Thyroid gland (tissue), 4 donors: ENCODE results near the gene STAMBPL1. TPM values are rescaled to one million over a fixed set of nuclear protein-coding genes. Genes with fewer than 3 reads are reported as not detected.
A peak's percentile ranks its signal among the peaks of the same experiment; 100 is the strongest.

Experiments used
- DNase-seq, 2 donors: peaks; one replicate each; pipeline ENCODE4 v3.0.0-alpha.2; 2019
- H3K27ac ChIP-seq, 3 donors: fragments of 200-600 bp; sonication (generic); 1 replicate in 2 of 3; 2 replicates in 1 of 3; pipeline ENCODE4 v1.5.1; 2016 to 2019; ENCODE audit warnings: mild to moderate bottlenecking in 1 of 3, moderate library complexity in 1 of 3
- H3K27me3 ChIP-seq: fragments of 200-600 bp; sonication (generic); one replicate; pipeline ENCODE4 v1.5.1; 2019
- H3K36me3 ChIP-seq, 2 donors: fragments of 200-600 bp; sonication (generic); one replicate each; pipeline ENCODE4 v1.5.1; 2016 to 2019
- H3K4me1 ChIP-seq, 2 donors: fragments of 200-600 bp; sonication (generic); one replicate each; pipeline ENCODE4 v1.5.1; 2017 to 2019
- H3K4me3 ChIP-seq, 3 donors: fragments of 200-600 bp; sonication (generic); replicated peaks in 1 of 3; 1 replicate in 2 of 3; 2 replicates in 1 of 3; pipeline ENCODE4 v1.5.1; 2016; ENCODE audit warnings: mild to moderate bottlenecking in 1 of 3
- H3K9me3 ChIP-seq: fragments of 200-600 bp; sonication (generic); one replicate; pipeline ENCODE4 v1.5.1; 2017
- POLR2A ChIP-seq, 2 donors: fragments of 450-650 bp; IDR thresholded peaks; one replicate each; pipeline ENCODE4 v1.6.1; 2017; ENCODE audit warnings: antibody characterized with exemption in 2 of 2, mild to moderate bottlenecking in 2 of 2, moderate library complexity in 1 of 2
- WGBS, 2 donors: methylation state at CpG; one replicate each; pipeline ENCODE4 v1.1.5; 2017; 5-methylcytosine and 5-hydroxymethylcytosine counted together
- intact Hi-C: fragments of 100-400 bp; cut with DNase I; formaldehyde crosslinking; loops from one replicate; pipeline ENCODE4 v1.15.1; 2023
- total RNA-seq, 4 donors: library from RNA; depleted of rRNA; stranded (reverse); fragments of >200 nt; gene quantifications; one replicate each; pipeline ENCODE4 v1.2.3, GENCODE V29; 2016
- TF ChIP-seq, protein P1 (sequence below), 6 experiments: fragments of 200-600 bp in 3 of 6; fragments of 450-650 bp in 3 of 6; sonication (generic) in 3 of 6; IDR thresholded peaks; one replicate each; pipeline ENCODE4 v1.5.1; 2016 to 2019; ENCODE audit warnings: antibody characterized with exemption in 6 of 6, mild to moderate bottlenecking in 2 of 6, inconsistent platforms in 1 of 6, moderate library complexity in 1 of 6

The STAMBPL1 gene
- total RNA-seq, 4 donors from 2014 or later, result 0.63 to 6.2 (median 5.7) TPM

GRCh38 chr10:88938039-88938438 lies 58.0 kb downstream of the STAMBPL1 start:
- intact Hi-C loops, result no loop called here
- no peak for DNase-seq
- Histone ChIP-seq H3K9me3 (no peaks in the 10 kb centered on the region), H3K27me3 (no peaks in the 10 kb centered on the region), H3K36me3 (no peaks in the 10 kb centered on the region), H3K4me1 (peaks cover 16 to 20% of the 10 kb centered on the region in 2 donors), H3K27ac (peak overlapping the region; percentile 58 to 93 (median 80)), H3K4me3 (no peak overlapping the region)
- no peak for TF ChIP-seq POLR2A (IDR thresholded peaks at IDR 0.05)
- TF ChIP-seq, protein P1, sequence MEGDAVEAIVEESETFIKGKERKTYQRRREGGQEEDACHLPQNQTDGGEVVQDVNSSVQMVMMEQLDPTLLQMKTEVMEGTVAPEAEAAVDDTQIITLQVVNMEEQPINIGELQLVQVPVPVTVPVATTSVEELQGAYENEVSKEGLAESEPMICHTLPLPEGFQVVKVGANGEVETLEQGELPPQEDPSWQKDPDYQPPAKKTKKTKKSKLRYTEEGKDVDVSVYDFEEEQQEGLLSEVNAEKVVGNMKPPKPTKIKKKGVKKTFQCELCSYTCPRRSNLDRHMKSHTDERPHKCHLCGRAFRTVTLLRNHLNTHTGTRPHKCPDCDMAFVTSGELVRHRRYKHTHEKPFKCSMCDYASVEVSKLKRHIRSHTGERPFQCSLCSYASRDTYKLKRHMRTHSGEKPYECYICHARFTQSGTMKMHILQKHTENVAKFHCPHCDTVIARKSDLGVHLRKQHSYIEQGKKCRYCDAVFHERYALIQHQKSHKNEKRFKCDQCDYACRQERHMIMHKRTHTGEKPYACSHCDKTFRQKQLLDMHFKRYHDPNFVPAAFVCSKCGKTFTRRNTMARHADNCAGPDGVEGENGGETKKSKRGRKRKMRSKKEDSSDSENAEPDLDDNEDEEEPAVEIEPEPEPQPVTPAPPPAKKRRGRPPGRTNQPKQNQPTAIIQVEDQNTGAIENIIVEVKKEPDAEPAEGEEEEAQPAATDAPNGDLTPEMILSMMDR (IDR thresholded peaks at IDR 0.05), result no peak
- WGBS, 2 donors, result 96 to 97% methylated on average over 3 of the region's 3 CpGs

DNA sequence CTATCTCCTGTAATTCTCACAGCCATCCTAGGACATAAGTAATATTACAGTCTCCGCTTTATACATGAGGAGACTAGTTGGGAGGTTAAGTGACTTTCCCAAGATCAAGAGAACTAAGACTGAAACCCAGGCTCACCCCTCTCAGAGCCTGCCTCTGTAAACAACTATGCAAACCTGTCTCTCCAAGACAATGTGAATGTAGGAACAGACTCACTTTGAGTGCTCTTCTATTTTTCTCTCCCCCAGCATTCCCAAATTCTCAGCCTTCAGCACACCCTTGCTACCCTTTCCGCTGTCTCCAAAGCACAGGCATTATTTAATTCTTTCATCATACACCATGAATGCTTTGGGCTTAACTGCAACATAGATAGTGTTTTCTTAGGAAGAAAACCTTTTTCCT lies 58.9 kb downstream of the STAMBPL1 start:
- 95 to 100% methylated on average over 2 of the region's 2 CpGs for WGBS, 2 donors
- Histone ChIP-seq H3K36me3 (no peaks in the 10 kb centered on the region), H3K4me3 (no peak overlapping the region), H3K27me3 (no peaks in the 10 kb centered on the region), H3K9me3 (no peaks in the 10 kb centered on the region), H3K4me1 (peaks cover 16 to 20% of the 10 kb centered on the region in 2 donors), H3K27ac (no peak overlapping the region)
- intact Hi-C loops, result no loop called here
- no peak for TF ChIP-seq POLR2A (IDR thresholded peaks at IDR 0.05)
- TF ChIP-seq, protein P1 (IDR thresholded peaks at IDR 0.05), result no peak
- DNase-seq, result no peak

GRCh38 chr10:88941026-88941425 lies 61.0 kb downstream of the STAMBPL1 start:
- Histone ChIP-seq H3K4me3 (no peak overlapping the region), H3K27ac (no peak overlapping the region), H3K9me3 (no peaks in the 10 kb centered on the region), H3K27me3 (no peaks in the 10 kb centered on the region), H3K4me1 (peaks cover 11 to 12% of the 10 kb centered on the region in 2 donors), H3K36me3 (no peaks in the 10 kb centered on the region)
- no peak for TF ChIP-seq POLR2A (IDR thresholded peaks at IDR 0.05)
- TF ChIP-seq, protein P1 (IDR thresholded peaks at IDR 0.05), result no peak
- intact Hi-C loops, result no loop called here
- DNase-seq, result no peak
- WGBS, 2 donors, result 91 to 92% methylated on average over 6 of the region's 6 CpGs

- intact Hi-C loops, result no loop called here
- H3K36me3 ChIP-seq, result no peaks in the 10 kb centered on the region
- H3K9me3 ChIP-seq, result no peaks in the 10 kb centered on the region
- DNase-seq, result no peak
- no peaks in the 10 kb centered on the region for H3K4me1 ChIP-seq
- no peak overlapping the region for H3K27ac ChIP-seq
- H3K4me3 ChIP-seq, result no peak overlapping the region
- no peaks in the 10 kb centered on the region for H3K27me3 ChIP-seq
- TF ChIP-seq, protein P1 (IDR thresholded peaks at IDR 0.05), result no peak
- no peak for TF ChIP-seq POLR2A (IDR thresholded peaks at IDR 0.05)
- 92 to 96% methylated on average over 3 of the region's 3 CpGs for WGBS, 2 donors
Measured at GRCh38 chr10:88943778-88944177, 63.7 kb downstream of the STAMBPL1 start.

DNA sequence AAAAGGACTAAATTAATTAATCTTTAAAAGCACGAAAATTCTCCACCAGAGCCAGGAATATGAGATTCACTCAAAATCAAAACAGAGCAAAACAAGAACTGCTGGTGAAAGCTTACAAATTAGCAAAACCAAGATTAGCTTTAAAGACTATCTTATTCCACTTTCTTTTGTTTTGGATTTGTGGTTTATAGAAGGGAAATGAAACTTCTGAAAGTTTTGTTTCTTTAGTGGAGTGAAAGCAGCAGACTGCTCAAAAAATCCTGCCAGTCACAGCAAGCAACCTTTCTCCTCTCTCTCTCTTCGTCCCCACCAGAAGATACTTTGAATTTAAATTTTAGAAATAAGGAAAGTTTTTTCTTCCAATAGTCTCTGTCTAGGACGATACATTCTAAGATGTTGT lies 64.8 kb downstream of the STAMBPL1 start:
- TF ChIP-seq POLR2A (IDR thresholded peaks at IDR 0.05), result no peak
- TF ChIP-seq, protein P1 (IDR thresholded peaks at IDR 0.05), result no peak
- no peaks in the 10 kb centered on the region for H3K9me3 ChIP-seq
- 67 to 86% methylated on average over 3 of the region's 3 CpGs for WGBS, 2 donors
- H3K27me3 ChIP-seq, result no peaks in the 10 kb centered on the region
- no peaks in the 10 kb centered on the region for H3K36me3 ChIP-seq
- peak overlapping the region in 2 of 3 donors; percentile 9 to 11 for H3K27ac ChIP-seq
- no peak overlapping the region for H3K4me3 ChIP-seq
- no peak for DNase-seq
- no peaks in the 10 kb centered on the region for H3K4me1 ChIP-seq
- intact Hi-C loops, result no loop called here
